GM19043 (cell line): ENCODE data around the gene GOLGA6A.

Experiments
- ATAC-seq: cut with Tn5 transposase; IDR thresholded peaks from one replicate; pipeline ENCODE4 v1.9.1; 2021; ENCODE audit warnings: low read depth; ENCODE audit not compliant: unreplicated experiment

Gene GOLGA6A

GRCh38 chr15:74037171-74038117 is 44.9 kb downstream of the GOLGA6A start:
- no peak for ATAC-seq

GRCh38 chr15:74036271-74037170 is 45.8 kb downstream of the GOLGA6A start:
- no peak for ATAC-seq

DNA sequence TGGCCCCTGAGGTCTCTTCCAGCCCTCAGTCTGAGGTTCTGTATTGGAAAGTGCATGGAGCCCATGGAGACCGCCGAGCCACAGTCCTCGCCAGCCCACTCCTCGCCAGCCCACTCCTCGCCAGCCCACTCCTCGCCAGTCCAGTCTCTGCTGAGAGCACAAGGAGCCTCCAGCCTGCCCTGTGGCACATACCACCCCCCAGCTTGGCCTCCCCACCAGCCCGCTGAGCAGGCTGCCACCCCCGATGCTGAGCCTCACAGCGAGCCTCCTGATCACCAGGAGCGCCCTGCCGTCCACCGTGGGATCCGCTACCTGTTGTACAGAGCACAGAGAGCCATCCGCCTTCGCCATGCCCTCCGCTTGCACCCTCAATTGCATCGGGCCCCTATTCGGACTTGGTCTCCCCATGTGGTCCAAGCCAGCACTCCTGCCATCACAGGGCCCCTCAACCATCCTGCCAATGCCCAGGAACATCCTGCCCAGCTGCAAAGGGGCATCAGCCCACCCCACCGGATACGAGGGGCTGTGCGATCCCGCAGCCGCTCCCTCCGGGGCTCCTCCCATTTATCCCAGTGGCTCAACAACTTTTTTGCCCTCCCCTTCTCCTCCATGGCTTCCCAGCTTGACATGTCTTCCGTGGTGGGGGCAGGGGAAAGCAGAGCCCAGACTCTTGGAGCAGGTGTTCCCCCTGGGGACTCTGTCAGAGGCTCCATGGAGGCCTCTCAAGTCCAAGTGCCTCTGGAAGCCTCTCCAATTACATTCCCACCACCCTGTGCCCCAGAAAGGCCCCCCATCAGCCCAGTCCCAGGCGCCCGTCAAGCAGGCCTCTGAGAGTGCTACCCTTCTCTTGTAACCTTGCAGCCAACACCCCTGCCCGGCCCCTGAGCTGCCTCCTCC is 47.0 kb downstream of the GOLGA6A start:
- ATAC-seq, result no peak

- no peak for ATAC-seq
These were observed 48.1 kb downstream of the GOLGA6A start for GRCh38 chr15:74034206-74034755.

DNA sequence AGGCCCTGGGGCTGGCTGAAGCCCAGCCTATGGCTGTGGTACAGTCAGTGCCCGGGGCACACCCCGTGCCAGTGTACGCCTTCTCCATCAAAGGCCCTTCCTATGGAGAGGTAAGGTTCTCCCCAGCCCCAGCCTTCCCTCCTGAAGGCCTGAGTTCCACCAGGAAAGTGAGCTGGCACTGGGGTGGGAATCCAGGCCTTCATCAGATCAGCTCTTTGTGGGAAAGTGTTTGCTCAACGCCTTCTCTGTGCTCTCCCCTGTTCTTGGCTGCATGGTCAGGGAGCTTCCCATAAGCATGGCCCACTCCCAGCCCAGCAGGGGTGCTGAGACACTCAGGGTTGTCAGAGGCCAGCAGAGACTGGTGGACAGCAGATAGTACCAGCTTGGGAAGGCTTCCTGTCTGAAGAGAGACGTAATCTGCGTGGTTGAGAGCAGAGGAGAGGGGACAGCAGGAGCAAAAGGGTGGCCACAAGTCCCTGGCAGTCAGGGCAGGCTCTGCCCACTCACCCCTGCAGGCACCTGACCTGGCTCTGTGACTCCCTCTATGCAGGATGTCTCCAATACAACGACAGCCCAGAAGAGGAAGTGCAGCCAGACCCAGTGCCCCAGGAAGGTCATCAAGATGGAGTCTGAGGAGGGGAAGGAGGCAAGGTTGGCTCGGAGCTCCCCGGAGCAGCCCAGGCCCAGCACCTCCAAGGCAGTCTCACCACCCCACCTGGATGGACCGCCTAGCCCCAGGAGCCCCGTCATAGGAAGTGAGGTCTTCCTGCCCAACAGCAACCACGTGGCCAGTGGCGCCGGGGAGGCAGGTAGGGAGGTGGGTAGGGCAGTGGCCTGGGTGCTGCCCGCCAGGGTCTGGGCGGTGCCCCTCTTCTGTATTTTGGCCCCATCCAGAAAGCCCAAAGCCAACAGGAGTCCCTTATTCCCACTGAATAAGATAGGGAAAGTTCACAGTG is 49.5 kb downstream of the GOLGA6A start:
- no peak for ATAC-seq

- no peak for ATAC-seq
These were observed 50.3 kb downstream of the GOLGA6A start for GRCh38 chr15:74032046-74032445.

GRCh38 chr15:74028646-74029045 is 53.7 kb downstream of the GOLGA6A start:
- no peak for ATAC-seq

DNA sequence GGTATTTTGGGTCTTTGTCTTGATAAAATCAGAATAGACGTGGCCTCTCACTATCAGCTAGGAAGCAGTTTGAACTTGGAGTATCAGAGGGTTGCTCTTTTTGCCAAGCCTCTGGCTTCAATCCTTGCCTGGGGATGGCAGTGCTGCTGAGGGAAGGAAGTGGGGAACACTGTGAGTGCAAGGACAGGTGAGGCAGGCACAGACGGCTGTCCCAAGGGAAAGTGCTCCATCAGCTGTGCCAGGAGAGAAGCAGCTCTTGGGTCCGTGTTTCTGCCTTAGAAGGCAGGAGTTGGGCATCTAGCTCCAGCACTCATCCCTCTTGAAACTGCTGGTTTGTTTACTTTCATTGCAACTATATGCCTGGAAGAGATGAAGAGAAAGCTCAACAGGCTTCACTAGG is 54.7 kb downstream of the GOLGA6A start:
- no peak for ATAC-seq

- ATAC-seq, result no peak
These were observed 56.9 kb downstream of the GOLGA6A start for GRCh38 chr15:74025436-74025835.

- ATAC-seq, result no peak
These were observed 57.7 kb downstream of the GOLGA6A start for GRCh38 chr15:74024687-74025086.

- ATAC-seq, result no peak
These were observed 59.5 kb downstream of the GOLGA6A start for GRCh38 chr15:74022706-74023470.
